ENCODE measurements around the gene DCTPP1.

GRCh38 chr16:30406795-30407101, 23.1 kb downstream of the DCTPP1 start:
- TF ChIP-seq CREB5 (CRISPR knock-in tag; IDR thresholded peaks at IDR 0.05; ENCODE audit: low read depth) (no peak), ARNTL (CRISPR knock-in tag; IDR thresholded peaks at IDR 0.05; ENCODE audit: borderline replicate concordance, low read depth) (no peak), PPARA (CRISPR knock-in tag; IDR thresholded peaks at IDR 0.05; ENCODE audit: borderline replicate concordance) (no peak), PATZ1 (CRISPR knock-in tag; IDR thresholded peaks at IDR 0.05; ENCODE audit: borderline replicate concordance) (no peak), TCF4 (CRISPR knock-in tag; IDR thresholded peaks at IDR 0.05; ENCODE audit: borderline replicate concordance) (no peak), ZFP30 (CRISPR knock-in tag; IDR thresholded peaks at IDR 0.05) (no peak), ZNF565 (CRISPR knock-in tag; conservative IDR thresholded peaks at IDR 0.05; ENCODE audit: low read depth) (no peak), ZFP3 (CRISPR knock-in tag; IDR thresholded peaks at IDR 0.05) (no peak), ZC3H10 (CRISPR knock-in tag; IDR thresholded peaks at IDR 0.05) (no peak), ZNF70 (CRISPR knock-in tag; IDR thresholded peaks at IDR 0.05) (no peak), ESRRG (CRISPR knock-in tag; IDR thresholded peaks at IDR 0.05) (no peak), OSR1 (CRISPR knock-in tag; IDR thresholded peaks at IDR 0.05) (no peak), BACH2 (CRISPR knock-in tag; IDR thresholded peaks at IDR 0.05; ENCODE audit: borderline replicate concordance) (no peak)
- TF ChIP-seq, protein P1, sequence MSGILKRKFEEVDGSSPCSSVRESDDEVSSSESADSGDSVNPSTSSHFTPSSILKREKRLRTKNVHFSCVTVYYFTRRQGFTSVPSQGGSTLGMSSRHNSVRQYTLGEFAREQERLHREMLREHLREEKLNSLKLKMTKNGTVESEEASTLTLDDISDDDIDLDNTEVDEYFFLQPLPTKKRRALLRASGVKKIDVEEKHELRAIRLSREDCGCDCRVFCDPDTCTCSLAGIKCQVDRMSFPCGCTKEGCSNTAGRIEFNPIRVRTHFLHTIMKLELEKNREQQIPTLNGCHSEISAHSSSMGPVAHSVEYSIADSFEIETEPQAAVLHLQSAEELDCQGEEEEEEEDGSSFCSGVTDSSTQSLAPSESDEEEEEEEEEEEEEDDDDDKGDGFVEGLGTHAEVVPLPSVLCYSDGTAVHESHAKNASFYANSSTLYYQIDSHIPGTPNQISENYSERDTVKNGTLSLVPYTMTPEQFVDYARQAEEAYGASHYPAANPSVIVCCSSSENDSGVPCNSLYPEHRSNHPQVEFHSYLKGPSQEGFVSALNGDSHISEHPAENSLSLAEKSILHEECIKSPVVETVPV (CRISPR knock-in tag; IDR thresholded peaks at IDR 0.05) = no peak
